ENCODE data around the gene VPS11.

VPS11 gene

DNA sequence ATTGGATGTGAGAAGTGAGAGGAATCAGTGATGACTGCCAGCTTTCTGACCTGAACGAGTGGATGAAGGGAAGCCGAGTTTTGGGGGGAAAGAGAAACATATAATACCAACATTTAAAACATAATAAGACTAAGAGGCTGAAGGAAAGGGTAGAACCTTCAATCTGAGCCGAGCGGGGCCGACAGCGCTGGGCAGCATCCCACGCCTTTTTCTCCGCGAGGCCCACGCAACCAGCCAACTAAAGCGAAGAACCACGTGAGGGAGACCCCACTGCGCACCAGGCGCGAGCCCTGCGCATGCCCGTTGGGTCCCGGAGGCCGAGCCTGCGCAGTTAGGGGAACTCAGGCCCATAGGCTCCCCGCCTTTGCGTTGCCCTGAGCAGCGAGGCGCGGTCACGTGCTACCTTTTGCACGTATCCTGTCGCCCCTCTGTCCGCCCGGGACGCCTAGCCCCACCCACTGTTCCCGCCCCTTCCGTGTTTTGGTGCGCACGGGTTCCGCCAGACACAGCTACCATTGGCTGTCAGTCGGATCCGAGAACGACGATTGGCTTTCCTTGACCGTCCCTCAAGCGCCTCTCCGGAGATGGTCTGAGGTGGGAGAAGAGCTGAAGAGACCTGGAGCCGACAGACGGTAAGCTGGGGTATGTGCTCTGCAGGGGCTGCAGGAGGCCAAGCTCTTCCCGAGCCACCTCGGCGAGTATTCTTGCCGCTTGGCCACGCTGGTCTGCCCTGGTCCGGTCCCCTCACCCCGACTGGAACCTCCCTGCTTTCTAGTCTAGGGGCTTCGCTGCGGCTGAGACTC is 53.6 kb downstream of the VPS11 start, which contains the start of gene HINFP:
Gene HINFP, plus strand, starts transcription at position 573 of the 803 bp plus-strand sequence. CDS start 5,365 bp downstream, outside the sequence.
- peak; percentile 99 for DNase-seq (ENCODE audit: extremely low spot score)
- CTCF ChIA-PET: interaction anchor here (0.7 to 4.9 kb wide), 12 partner anchors 9 to 202 kb away, joined by 3 to 29 read pairs (median 4); partner anchors contain the start of genes CBL and CENATAC
- POLR2A ChIA-PET: interaction anchor here (0.6 to 1.8 kb wide), 6 partner anchors 10 to 36 kb away, joined by 3 to 12 read pairs (median 5); a partner anchor contains a TSS
- no peak for TF ChIP-seq CTCF (IDR thresholded peaks at IDR 0.05; ENCODE audit: control extremely low read depth, extremely low read depth, low read depth, missing control alignments)

DNA sequence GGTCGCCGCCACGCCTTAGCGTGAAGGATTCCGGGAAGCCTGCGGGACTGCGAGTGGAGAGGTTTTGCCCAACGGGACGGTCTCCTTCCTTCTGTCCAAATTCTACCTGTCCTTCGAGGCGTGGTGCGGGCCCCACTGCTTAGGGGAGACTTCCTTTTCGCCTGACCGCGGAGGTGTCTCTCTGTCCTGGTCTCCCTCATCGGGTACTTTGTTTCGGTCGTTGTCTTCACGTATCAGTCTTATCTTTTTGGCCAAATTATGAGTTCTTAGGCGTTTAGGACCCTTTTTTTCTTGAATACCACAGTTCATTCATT is 54.1 kb downstream of the VPS11 start:
- TF ChIP-seq CTCF (IDR thresholded peaks at IDR 0.05; ENCODE audit: control extremely low read depth, extremely low read depth, low read depth, missing control alignments): no peak

DNA sequence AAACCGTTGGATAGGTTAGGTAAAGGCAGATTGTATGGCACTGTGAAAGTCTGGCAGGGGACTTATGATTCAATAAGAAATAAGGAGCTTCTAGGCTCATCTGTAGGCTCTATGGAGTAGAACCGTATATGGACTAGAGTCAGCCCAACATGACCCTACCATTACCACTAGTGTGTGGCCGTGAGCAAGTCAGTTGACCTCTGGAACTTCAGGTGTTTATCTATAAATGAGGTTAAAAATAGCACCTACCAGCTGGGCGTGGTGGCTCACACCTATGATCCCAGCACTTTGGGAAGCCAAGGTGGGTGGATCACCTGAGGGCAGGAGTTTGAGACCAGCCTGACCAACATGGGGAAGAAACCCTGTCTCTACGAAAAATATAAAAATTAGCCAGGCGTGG is 58.2 kb downstream of the VPS11 start:
- CTCF ChIA-PET: interaction anchor here (1.0 to 1.8 kb wide), 7 partner anchors 20 to 230 kb away, joined by 3 to 7 read pairs (median 4); no protein-coding TSS in a partner anchor
- POLR2A ChIA-PET: interaction anchor here (0.7 kb wide), 1 partner anchor 434 kb away, joined by 4 read pairs; no protein-coding TSS in a partner anchor

More for the DNA sequence above, 54.1 kb downstream of the VPS11 start:
- DNase-seq (ENCODE audit: extremely low spot score): no peak
- ChIA-PET CTCF (interaction anchor here (0.8 to 4.9 kb wide), 9 partner anchors 10 to 201 kb away, joined by 3 to 29 read pairs (median 6); partner anchors contain the start of gene CENATAC), POLR2A (interaction anchor here (0.8 to 1.8 kb wide), 5 partner anchors 10 to 29 kb away, joined by 3 to 10 read pairs (median 5); a partner anchor contains a TSS)

GRCh38 chr11:119126675-119127268 is 59.2 kb downstream of the VPS11 start:
- no peak for DNase-seq (ENCODE audit: extremely low spot score)
- ChIA-PET CTCF (interaction anchor here (1.0 to 1.8 kb wide), 9 partner anchors 17 to 229 kb away, joined by 3 to 7 read pairs (median 4); no protein-coding TSS in a partner anchor), POLR2A (interaction anchor here (0.7 kb wide), 1 partner anchor 20 kb away, joined by 3 read pairs; no protein-coding TSS in a partner anchor)
- TF ChIP-seq CTCF (IDR thresholded peaks at IDR 0.05; ENCODE audit: control extremely low read depth, extremely low read depth, low read depth, missing control alignments): no peak

More for the DNA sequence above, 58.2 kb downstream of the VPS11 start:
- no peak for DNase-seq (ENCODE audit: extremely low spot score)
- no peak for TF ChIP-seq CTCF (IDR thresholded peaks at IDR 0.05; ENCODE audit: control extremely low read depth, extremely low read depth, low read depth, missing control alignments)

- CTCF ChIA-PET: interaction anchor here (1.8 kb wide), 1 partner anchor 13 kb away, joined by 4 read pairs; no protein-coding TSS in a partner anchor
- DNase-seq (ENCODE audit: extremely low spot score): no peak
- no peak for TF ChIP-seq CTCF (IDR thresholded peaks at IDR 0.05; ENCODE audit: control extremely low read depth, extremely low read depth, low read depth, missing control alignments)
- POLR2A ChIA-PET: no interaction called here
Measured at GRCh38 chr11:119130662-119131061, 63.0 kb downstream of the VPS11 start.

All from GM10248 (cell line).